ENCODE data around the gene HEXIM1. TPM values are rescaled to one million over a fixed set of nuclear protein-coding genes. Genes with fewer than 3 reads are reported as not detected.

The HEXIM1 gene
- total RNA-seq, 4 donors from 2014 or later = 26.3 to 79.6 (median 36.9) TPM

DNA sequence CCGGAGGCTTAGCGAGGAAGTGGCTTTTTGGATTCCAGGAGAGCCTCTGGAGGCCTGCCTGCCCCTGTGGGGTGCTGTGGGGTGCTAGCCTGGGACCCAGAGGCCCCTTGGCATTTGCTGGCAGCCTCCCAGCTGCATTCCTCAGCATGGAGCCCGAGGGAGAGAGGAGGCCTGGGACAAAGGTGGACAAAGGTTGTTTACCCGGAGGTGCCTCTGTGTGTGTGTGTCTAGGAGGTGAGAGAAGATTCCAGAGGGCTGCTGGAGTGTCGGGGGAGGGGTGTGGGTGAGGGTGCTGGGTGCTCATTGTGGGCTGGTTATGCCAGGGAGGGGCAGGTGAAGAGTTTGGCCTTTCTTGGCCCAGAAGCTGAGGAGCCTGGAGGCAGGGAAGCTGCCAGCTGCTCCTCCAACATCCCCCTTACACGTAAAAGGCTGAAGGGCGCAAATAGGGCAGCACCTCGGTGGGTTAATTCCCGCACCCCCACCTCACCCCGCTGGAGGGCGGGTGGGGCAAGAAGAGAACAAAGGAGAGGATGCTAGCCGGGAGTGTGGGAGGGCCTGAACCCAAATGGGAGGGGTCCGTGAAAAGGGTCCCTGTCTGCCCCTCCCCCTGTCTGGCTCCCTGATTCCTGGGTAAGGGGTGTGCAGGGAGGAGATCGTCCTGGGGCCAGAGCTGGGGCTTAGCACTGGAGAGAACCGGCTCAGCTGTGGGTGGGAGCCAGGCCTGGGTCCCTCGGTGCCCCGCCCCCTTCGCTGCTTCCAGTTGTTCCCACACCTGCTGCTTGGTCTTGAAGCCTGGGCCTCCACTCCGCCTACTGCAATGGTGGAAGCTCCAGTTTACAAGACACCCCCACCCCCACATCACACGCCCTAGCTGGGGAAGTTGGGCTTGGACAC is 23.3 kb downstream of the HEXIM1 start:
- TF ChIP-seq POLR2A (IDR thresholded peaks at IDR 0.05) = peak in 1 of 2 donors; percentile 21
- TF ChIP-seq, protein P1, sequence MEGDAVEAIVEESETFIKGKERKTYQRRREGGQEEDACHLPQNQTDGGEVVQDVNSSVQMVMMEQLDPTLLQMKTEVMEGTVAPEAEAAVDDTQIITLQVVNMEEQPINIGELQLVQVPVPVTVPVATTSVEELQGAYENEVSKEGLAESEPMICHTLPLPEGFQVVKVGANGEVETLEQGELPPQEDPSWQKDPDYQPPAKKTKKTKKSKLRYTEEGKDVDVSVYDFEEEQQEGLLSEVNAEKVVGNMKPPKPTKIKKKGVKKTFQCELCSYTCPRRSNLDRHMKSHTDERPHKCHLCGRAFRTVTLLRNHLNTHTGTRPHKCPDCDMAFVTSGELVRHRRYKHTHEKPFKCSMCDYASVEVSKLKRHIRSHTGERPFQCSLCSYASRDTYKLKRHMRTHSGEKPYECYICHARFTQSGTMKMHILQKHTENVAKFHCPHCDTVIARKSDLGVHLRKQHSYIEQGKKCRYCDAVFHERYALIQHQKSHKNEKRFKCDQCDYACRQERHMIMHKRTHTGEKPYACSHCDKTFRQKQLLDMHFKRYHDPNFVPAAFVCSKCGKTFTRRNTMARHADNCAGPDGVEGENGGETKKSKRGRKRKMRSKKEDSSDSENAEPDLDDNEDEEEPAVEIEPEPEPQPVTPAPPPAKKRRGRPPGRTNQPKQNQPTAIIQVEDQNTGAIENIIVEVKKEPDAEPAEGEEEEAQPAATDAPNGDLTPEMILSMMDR (IDR thresholded peaks at IDR 0.05 in 4 of 5, conservative IDR thresholded peaks at IDR 0.05 in 1 of 5) = no peak
- Histone ChIP-seq H3K27me3 (no peaks in the 10 kb centered on the region), H3K27ac (peak overlapping the region; percentile 88 to 99 (median 94)), H3K9me3 (no peaks in the 10 kb centered on the region), H3K4me1 (peaks cover 38 to 52% of the 10 kb centered on the region in 2 donors), H3K4me3 (peak overlapping the region; percentile 40 to 52 (median 46)), H3K36me3 (peaks cover 0 to 7% of the 10 kb centered on the region in 2 donors)
- peak; percentile 46 to 57 for ATAC-seq
- intact Hi-C loops (cut with DNase I; ENCODE audit: low total_unique reads) (no loop called here), in situ Hi-C loops (cut with MboI; ENCODE audit: low sequenced_read_pairs in 4 of 4) (loop anchor here in 1 of 4 donors (25.0 kb wide), 1 partner anchor 109 kb away; the partner anchor contains the start of genes DCAKD and NMT1)
- peak; percentile 70 to 82 for DNase-seq

- peak overlapping the region; percentile 40 to 52 (median 46) for H3K4me3 ChIP-seq
- TF ChIP-seq, protein P1 (IDR thresholded peaks at IDR 0.05 in 4 of 5, conservative IDR thresholded peaks at IDR 0.05 in 1 of 5) = no peak
- TF ChIP-seq POLR2A (IDR thresholded peaks at IDR 0.05) = no peak
These were observed 23.9 kb downstream of the HEXIM1 start for GRCh38 chr17:45172232-45172540.

GRCh38 chr17:45172541-45173286 is 24.4 kb downstream of the HEXIM1 start:
- peak; percentile 62 to 69 for ATAC-seq
- no peaks in the 10 kb centered on the region for H3K9me3 ChIP-seq
- peak overlapping the region; percentile 88 to 99 (median 94) for H3K27ac ChIP-seq
- H3K4me3 ChIP-seq = peak overlapping the region; percentile 40 to 52 (median 46)
- no peak for TF ChIP-seq POLR2A (IDR thresholded peaks at IDR 0.05)
- TF ChIP-seq, protein P1 (IDR thresholded peaks at IDR 0.05 in 4 of 5, conservative IDR thresholded peaks at IDR 0.05 in 1 of 5) = peak in 2 of 5 experiments; percentile 20 to 22
- H3K4me1 ChIP-seq = peaks cover 42 to 53% of the 10 kb centered on the region in 2 donors
- in situ Hi-C loops (cut with MboI; ENCODE audit: low sequenced_read_pairs in 4 of 4) = loop anchor here in 1 of 4 donors (25.0 kb wide), 1 partner anchor 110 kb away; the partner anchor contains the start of genes DCAKD and NMT1
- peaks cover 0 to 7% of the 10 kb centered on the region in 2 donors for H3K36me3 ChIP-seq
- intact Hi-C loops (cut with DNase I; ENCODE audit: low total_unique reads) = no loop called here
- no peaks in the 10 kb centered on the region for H3K27me3 ChIP-seq
- DNase-seq = peak; percentile 63 to 85

More at GRCh38 chr17:45172232-45172540, 23.9 kb downstream of the HEXIM1 start:
- DNase-seq = no peak
- H3K27me3 ChIP-seq = no peaks in the 10 kb centered on the region
- peak overlapping the region; percentile 88 to 99 (median 94) for H3K27ac ChIP-seq
- in situ Hi-C loops (cut with MboI; ENCODE audit: low sequenced_read_pairs in 4 of 4) (loop anchor here in 1 of 4 donors (25.0 kb wide), 1 partner anchor 110 kb away; the partner anchor contains the start of genes DCAKD and NMT1), intact Hi-C loops (cut with DNase I; ENCODE audit: low total_unique reads) (no loop called here)
- ATAC-seq = peak in 1 of 2 donors; percentile 1
- H3K9me3 ChIP-seq = no peaks in the 10 kb centered on the region
- peaks cover 0 to 7% of the 10 kb centered on the region in 2 donors for H3K36me3 ChIP-seq
- peaks cover 41 to 53% of the 10 kb centered on the region in 2 donors for H3K4me1 ChIP-seq

DNA sequence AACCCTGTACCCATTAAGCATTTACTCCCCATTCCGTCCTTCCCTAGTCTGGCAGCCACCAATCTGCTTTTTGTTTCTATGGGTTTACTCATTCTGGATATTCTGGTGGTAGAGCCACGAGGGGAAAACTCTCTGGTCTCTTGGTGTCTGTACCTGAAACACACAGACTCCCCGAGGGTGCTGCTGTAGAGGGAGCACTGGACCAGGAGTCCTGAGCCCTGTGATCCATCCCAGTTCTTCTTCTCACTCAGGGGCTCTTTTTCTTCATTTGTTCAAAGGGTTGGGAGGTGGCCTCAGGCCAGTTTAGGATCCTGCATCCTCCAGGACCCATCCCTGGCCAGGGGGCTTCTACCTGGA is 27.5 kb downstream of the HEXIM1 start:
- Histone ChIP-seq H3K9me3 (no peaks in the 10 kb centered on the region), H3K4me3 (no peak overlapping the region), H3K36me3 (no peaks in the 10 kb centered on the region), H3K4me1 (peaks cover 38 to 43% of the 10 kb centered on the region in 2 donors), H3K27me3 (no peaks in the 10 kb centered on the region), H3K27ac (peak overlapping the region; percentile 20 to 71 (median 56))
- intact Hi-C loops (cut with DNase I; ENCODE audit: low total_unique reads) (loop anchor here (2.0 kb wide), 1 partner anchor 19 kb away; no protein-coding TSS in a partner anchor), in situ Hi-C loops (cut with MboI; ENCODE audit: low sequenced_read_pairs in 4 of 4) (no loop called here)
- ATAC-seq (no peak), DNase-seq (no peak)
- TF ChIP-seq, protein P1 (IDR thresholded peaks at IDR 0.05 in 4 of 5, conservative IDR thresholded peaks at IDR 0.05 in 1 of 5) = no peak
- no peak for TF ChIP-seq POLR2A (IDR thresholded peaks at IDR 0.05)

All from gastrocnemius medialis (tissue), 4 donors.